Keratinocyte (primary cell): Measurements from ENCODE around the gene ADAMTS16. TPM values are rescaled to one million over a fixed set of nuclear protein-coding genes. Genes with fewer than 3 reads are reported as not detected.

Experiments used
- DNase-seq: peaks from one replicate; pipeline ENCODE4 v3.0.0-alpha.2; 2011; ENCODE audit warnings: low read depth, missing footprints, low spot score
- FAIRE-seq: peaks from 2 replicates; lab custom pipeline; 2011; peaks lifted over from hg19 to GRCh38; lab: Jason Lieb, UNC
- H2AFZ ChIP-seq: 2 replicates; pipeline ENCODE4 v1.6.0; 2012; ENCODE audit warnings: low read length, control low read depth, inconsistent platforms; ENCODE audit not compliant: control insufficient read depth
- H3K27ac ChIP-seq: 2 replicates; pipeline ENCODE4 v1.5.1; 2011; ENCODE audit warnings: low read length; ENCODE audit not compliant: control insufficient read depth, insufficient read depth
- H3K27me3 ChIP-seq: 3 replicates; pipeline ENCODE4 v1.6.0; 2011; ENCODE audit warnings: low read length; ENCODE audit not compliant: control insufficient read depth, insufficient read depth; ENCODE audit errors: extremely low read depth
- H3K36me3 ChIP-seq, 2 experiments: 2 replicates in 1 of 2; 3 replicates in 1 of 2; pipeline ENCODE4 v1.5.1; 2011; ENCODE audit warnings: low read length in 2 of 2, mild to moderate bottlenecking in 1 of 2; ENCODE audit not compliant: control insufficient read depth in 2 of 2, insufficient read depth in 2 of 2; ENCODE audit errors: extremely low read depth in 1 of 2
- H3K4me1 ChIP-seq: 3 replicates; pipeline ENCODE4 v1.5.1; 2011; ENCODE audit warnings: low read length; ENCODE audit not compliant: control insufficient read depth, insufficient read depth; ENCODE audit errors: extremely low read depth
- H3K4me2 ChIP-seq: 3 replicates; pipeline ENCODE4 v1.6.0; 2011; ENCODE audit warnings: low read depth, low read length; ENCODE audit not compliant: control insufficient read depth, insufficient read depth; ENCODE audit errors: extremely low read depth
- H3K4me3 ChIP-seq, 3 experiments: fragments of 200-600 bp in 1 of 3; sonication (generic) in 1 of 3; 2 replicates in 2 of 3; 3 replicates in 1 of 3; pipeline ENCODE4 v1.5.1; 2011 to 2016; ENCODE audit warnings: low read length in 3 of 3, mild to moderate bottlenecking in 3 of 3, control low read depth in 2 of 3, inconsistent platforms in 1 of 3, low read depth in 1 of 3, mixed read lengths in 1 of 3, mixed run types in 1 of 3, moderate library complexity in 1 of 3; ENCODE audit not compliant: control insufficient read depth in 2 of 3, insufficient read depth in 2 of 3; ENCODE audit errors: extremely low read depth in 1 of 3
- H3K79me2 ChIP-seq: 2 replicates; pipeline ENCODE4 v1.6.0; 2012; ENCODE audit warnings: low read length; ENCODE audit not compliant: control insufficient read depth, insufficient read depth
- H3K9ac ChIP-seq: 3 replicates; pipeline ENCODE4 v1.6.0; 2011; ENCODE audit warnings: low read length; ENCODE audit not compliant: control insufficient read depth, insufficient read depth; ENCODE audit errors: extremely low read depth
- H3K9me1 ChIP-seq: 3 replicates; pipeline ENCODE4 v1.6.0; 2011; ENCODE audit warnings: low read length; ENCODE audit not compliant: control insufficient read depth, insufficient read depth; ENCODE audit errors: extremely low read depth
- H3K9me3 ChIP-seq: 2 replicates; pipeline ENCODE4 v1.5.1; 2012; ENCODE audit warnings: low read depth, low read length; ENCODE audit not compliant: control insufficient read depth
- H4K20me1 ChIP-seq: 3 replicates; pipeline ENCODE4 v1.6.0; 2011; ENCODE audit warnings: low read length; ENCODE audit not compliant: control insufficient read depth, insufficient read depth; ENCODE audit errors: extremely low read depth
- EZH2 ChIP-seq: IDR thresholded peaks from one replicate; pipeline ENCODE4 v1.6.1; 2012; ENCODE audit warnings: inconsistent platforms, mild to moderate bottlenecking, low read length, moderate library complexity
- dilution Hi-C: fragments of 300-500 bp; cut with MboI; formaldehyde crosslinking; loops from one replicate; pipeline ENCODE4 v1.7.0; 2020; ENCODE audit warnings: low sequenced_read_pairs; ENCODE audit not compliant: extremely low pct_ligation_motif_present
- polyA plus RNA-seq, 5 experiments: library from polyadenylated mRNA; depleted of rRNA in 3 of 5; stranded (reverse) in 3 of 5; stranded (forward) in 1 of 5; unstranded in 1 of 5; fragments of >200 nt; gene quantifications; 1 replicate in 1 of 5; 2 replicates in 3 of 5; 3 replicates in 1 of 5; pipeline versions ENCODE4 v1.2.1 to v1.2.3, GENCODE V29; 2011 to 2012; ENCODE audit warnings: missing spikeins in 2 of 5, low read depth in 1 of 5, low replicate concordance in 1 of 5
- TF ChIP-seq, protein P1 (sequence below), 3 experiments: IDR thresholded peaks in 1 of 3; conservative IDR thresholded peaks in 1 of 3; optimal IDR thresholded peaks in 1 of 3; 2 replicates in 2 of 3; 3 replicates in 1 of 3; pipeline versions ENCODE3 to v1.5.1; 2011; ENCODE audit warnings: low read length in 3 of 3, mild to moderate bottlenecking in 3 of 3, moderate library complexity in 2 of 3, control low read depth in 1 of 3, inconsistent platforms in 1 of 3; ENCODE audit not compliant: insufficient read depth in 2 of 3; ENCODE audit errors: extremely low read depth in 1 of 3

ADAMTS16 gene
- polyA plus RNA-seq, 1 donor (not counting 4 experiments of a cell fraction or from before 2014, with no cell fraction given): not detected

DNA sequence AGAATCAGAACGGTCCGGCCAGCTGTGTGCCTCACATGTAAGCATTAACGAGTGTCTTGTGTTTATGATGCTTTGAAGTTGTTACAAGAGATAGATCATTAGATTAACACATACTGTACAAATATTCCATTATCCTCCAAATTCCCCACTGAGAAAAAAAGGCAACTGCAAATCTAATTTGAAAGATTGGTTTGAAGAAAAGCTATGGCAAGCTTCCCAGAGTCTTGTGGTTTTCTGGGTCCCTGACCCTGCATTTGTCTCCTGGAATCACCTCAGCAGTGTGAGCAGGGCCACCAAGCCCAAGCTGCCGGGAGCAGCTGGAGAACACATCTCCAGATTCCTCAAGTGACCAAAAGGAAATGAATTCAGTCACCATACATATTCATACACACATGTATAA, 36.9 kb upstream of the ADAMTS16 start:
- no peak overlapping the region for H3K4me2 ChIP-seq
- H3K4me1 ChIP-seq: no peaks in the 10 kb centered on the region
- dilution Hi-C loops: no loop called here
- H4K20me1 ChIP-seq: no peaks in the 10 kb centered on the region
- no peak overlapping the region for H2AFZ ChIP-seq
- no peaks in the 10 kb centered on the region for H3K27me3 ChIP-seq
- no peaks in the 10 kb centered on the region for H3K9me3 ChIP-seq
- H3K36me3 ChIP-seq: no peaks in the 10 kb centered on the region
- H3K79me2 ChIP-seq: no peaks in the 10 kb centered on the region
- DNase-seq: no peak
- H3K9ac ChIP-seq: no peak overlapping the region
- no peak for FAIRE-seq
- TF ChIP-seq EZH2: no peak
- TF ChIP-seq, protein P1, sequence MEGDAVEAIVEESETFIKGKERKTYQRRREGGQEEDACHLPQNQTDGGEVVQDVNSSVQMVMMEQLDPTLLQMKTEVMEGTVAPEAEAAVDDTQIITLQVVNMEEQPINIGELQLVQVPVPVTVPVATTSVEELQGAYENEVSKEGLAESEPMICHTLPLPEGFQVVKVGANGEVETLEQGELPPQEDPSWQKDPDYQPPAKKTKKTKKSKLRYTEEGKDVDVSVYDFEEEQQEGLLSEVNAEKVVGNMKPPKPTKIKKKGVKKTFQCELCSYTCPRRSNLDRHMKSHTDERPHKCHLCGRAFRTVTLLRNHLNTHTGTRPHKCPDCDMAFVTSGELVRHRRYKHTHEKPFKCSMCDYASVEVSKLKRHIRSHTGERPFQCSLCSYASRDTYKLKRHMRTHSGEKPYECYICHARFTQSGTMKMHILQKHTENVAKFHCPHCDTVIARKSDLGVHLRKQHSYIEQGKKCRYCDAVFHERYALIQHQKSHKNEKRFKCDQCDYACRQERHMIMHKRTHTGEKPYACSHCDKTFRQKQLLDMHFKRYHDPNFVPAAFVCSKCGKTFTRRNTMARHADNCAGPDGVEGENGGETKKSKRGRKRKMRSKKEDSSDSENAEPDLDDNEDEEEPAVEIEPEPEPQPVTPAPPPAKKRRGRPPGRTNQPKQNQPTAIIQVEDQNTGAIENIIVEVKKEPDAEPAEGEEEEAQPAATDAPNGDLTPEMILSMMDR (optimal IDR thresholded peaks at IDR 0.05 in 1 of 3, IDR thresholded peaks at IDR 0.05 in 1 of 3, conservative IDR thresholded peaks at IDR 0.05 in 1 of 3; ENCODE audit: extremely low read depth in 1 of 3, insufficient read depth in 2 of 3, low read length in 3 of 3): no peak
- no peak overlapping the region for H3K4me3 ChIP-seq
- no peaks in the 10 kb centered on the region for H3K9me1 ChIP-seq
- no peak overlapping the region for H3K27ac ChIP-seq

DNA sequence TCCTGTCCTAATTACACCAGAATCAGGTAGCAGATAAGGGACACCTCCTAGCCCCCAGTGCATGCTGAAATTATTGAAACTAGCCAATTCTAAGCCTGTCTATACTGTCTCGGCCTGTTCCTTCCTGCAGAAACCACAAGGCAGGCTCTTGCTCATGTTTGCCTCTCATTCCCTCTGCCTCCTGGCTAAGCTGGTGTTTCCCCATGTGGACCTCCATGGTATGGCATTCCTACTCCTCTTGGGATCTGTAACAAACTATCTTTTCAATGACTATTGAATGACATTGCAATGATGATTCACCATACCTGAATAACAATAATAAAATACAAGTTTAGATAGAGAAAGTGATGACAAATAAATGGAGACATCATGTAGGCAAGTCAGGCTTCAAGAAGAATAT, 35.6 kb upstream of the ADAMTS16 start:
- Histone ChIP-seq H3K36me3 (no peaks in the 10 kb centered on the region), H3K4me2 (no peak overlapping the region), H3K9ac (no peak overlapping the region), H2AFZ (no peak overlapping the region), H3K79me2 (no peaks in the 10 kb centered on the region), H3K4me1 (no peaks in the 10 kb centered on the region), H3K9me1 (no peaks in the 10 kb centered on the region), H3K9me3 (no peaks in the 10 kb centered on the region), H4K20me1 (no peaks in the 10 kb centered on the region), H3K27ac (no peak overlapping the region), H3K27me3 (no peaks in the 10 kb centered on the region), H3K4me3 (no peak overlapping the region)
- FAIRE-seq (peak; percentile 74), DNase-seq (peak; percentile 7)
- TF ChIP-seq, protein P1 (optimal IDR thresholded peaks at IDR 0.05 in 1 of 3, IDR thresholded peaks at IDR 0.05 in 1 of 3, conservative IDR thresholded peaks at IDR 0.05 in 1 of 3; ENCODE audit: extremely low read depth in 1 of 3, insufficient read depth in 2 of 3, low read length in 3 of 3): peak in 2 of 3 experiments; percentile 6 to 23
- TF ChIP-seq EZH2: no peak
- dilution Hi-C loops: no loop called here
